RPMI8226 (cell line): Measurements from ENCODE around the gene PRKCA.
"Not testable (repeated sequence)": the region's sequence is repeated elsewhere in the genome, so short reads cannot be mapped to it uniquely, and the experiment has no call there.

Experiments
- DNase-seq: peaks from one replicate; pipeline ENCODE4 v3.0.0-alpha.2; 2015

The PRKCA gene

GRCh38 chr17:66292353-66292752, 10.1 kb upstream of the PRKCA start:
- DNase-seq, result no peak

DNA sequence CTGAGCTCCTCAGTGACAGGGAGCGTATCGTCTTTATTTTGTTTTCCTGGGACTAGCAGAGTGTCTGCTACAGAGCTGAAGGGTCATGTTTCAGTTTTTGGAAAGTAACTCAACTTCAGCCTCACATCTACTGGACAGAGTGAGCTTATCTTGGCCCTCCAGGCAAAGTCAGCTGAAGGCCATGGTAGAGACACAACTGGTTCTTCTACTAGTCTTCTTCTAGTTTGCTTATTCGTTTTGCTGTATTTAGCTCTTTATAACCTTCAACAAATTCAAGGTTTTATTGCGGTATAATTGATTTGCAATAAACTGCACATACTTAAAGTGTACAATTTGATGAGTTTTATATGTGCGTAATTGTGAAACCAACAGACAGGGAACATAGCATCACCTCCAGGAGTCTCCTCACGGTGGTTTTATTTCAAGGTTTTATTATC, 6.1 kb upstream of the PRKCA start:
- no peak for DNase-seq

- DNase-seq, result not testable (repeated sequence)
These were observed 5.0 kb upstream of the PRKCA start for GRCh38 chr17:66297443-66297842.

DNA sequence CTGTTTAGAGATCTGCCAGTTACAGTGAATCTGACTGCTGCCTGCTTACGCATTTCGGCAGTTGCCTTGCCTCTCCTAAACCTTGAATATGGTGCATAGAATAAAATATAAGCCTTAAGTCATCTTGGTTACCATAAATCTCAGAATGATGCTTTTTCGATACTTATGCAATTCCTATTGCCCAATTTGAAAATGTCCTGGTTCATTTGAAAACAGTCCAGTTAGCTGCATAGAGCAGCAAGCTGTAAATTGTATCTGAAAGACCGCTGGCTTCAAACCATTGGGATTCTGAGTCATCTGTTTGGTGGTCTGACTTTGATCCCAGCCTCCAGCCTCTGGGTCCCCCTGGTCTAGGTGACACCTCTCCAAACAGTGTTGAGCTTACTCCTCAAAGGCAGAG, 2.7 kb upstream of the PRKCA start:
- DNase-seq, result no peak

DNA sequence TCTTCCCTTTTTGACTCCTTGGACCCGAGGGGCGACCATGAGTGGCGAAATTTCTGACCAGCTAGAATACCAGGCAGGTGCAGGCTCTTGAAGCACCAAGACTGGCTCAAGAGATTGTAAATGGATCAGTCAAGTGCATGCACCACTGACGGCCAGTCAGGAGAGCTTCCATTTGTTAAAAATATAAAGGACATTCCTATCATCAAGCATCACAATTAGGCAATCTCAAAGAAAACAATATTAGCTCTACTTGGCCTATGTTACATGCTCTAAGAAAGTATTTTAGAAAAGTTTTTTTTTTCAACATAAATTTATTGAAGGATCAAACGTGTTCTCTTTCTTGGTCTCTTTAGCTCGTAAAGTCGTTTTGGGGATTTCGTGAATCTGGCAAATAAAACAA, 1.5 kb upstream of the PRKCA start:
- no peak for DNase-seq

DNA sequence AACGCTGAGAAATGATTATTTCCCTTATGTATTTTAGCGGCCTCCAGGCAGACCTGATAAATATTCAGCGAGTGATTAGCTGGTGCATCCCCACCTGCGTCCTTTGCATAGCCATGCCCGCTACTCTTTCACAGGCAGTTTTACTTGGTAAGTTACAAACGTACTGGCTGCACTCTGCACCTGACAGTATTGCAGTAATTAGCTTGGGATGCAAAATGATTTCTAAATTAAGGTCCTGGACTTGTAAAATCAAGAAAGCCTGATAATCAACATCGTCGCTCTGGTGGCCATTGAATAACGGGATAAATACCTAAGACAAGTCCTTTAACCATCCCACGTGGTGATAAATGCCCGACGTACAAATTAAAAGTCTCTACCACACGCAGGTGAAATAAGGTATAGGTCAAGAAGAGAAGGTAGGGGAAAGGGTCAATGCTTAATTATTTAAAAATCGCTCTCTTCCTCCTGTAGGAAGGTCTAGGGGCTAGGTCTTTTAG, 998 bp upstream of the PRKCA start:
- no peak for DNase-seq

GRCh38 chr17:66302761-66303626, 581 bp downstream of the PRKCA start:
- no peak for DNase-seq

DNA sequence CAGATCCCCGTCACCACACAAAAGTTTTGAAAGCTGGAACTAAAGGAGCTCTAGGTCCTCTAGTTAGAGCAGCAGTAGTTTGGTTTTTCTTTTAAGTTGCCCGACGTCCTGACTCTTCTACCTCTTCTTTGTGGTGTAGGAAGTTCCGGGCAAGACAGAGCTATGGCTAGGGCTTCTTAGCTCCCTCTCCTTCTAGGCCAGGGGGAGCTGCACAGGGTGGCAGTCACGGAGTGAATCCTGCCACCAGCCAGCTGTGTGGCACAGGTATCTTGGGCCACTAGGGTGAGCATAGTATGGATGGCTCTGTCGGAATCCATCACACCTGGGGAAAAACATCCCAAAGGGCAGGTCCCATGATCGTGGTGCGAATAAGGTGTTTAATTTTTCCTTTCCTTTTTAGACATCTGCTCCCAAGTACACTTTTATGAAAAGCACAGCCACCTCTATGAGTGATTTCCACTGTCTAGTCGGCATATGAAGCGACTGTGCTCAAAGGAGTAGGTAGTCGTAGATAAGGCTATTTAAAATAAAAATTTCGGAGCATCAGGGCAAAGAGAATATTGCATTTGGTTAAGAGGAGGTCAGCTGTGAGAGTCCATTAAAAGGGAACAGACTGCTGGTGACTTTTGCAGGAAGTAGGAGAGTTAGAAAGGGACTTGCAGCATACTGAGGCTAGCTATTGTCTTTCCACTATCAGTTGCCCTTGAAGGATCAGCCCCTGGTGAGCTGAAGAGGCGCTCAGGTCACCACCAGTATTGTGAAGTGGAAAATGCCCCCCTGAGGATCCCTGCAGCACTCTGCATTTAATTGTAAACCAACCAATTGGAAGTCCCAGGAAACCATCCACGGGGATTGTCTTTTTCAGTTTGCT, 2.1 kb downstream of the PRKCA start:
- no peak for DNase-seq

DNA sequence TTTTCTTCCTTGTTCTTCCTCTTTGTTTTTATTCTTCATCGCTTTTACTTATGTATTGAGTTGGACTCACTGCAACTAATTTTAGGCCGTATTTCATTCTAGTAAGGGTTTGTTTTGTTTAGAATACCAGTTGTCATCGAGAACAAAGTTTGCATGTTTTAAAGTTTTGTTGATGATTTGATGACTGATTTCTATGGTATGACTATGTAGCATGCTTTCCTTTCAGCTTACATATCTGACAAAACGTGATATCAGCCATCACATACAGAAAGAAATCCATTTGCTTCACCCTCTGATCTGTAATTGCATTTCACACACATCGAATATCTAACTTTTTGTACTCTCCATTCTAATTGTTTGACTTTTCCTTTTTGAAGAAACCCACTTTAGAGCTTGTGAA, 4.0 kb downstream of the PRKCA start:
- no peak for DNase-seq

DNA sequence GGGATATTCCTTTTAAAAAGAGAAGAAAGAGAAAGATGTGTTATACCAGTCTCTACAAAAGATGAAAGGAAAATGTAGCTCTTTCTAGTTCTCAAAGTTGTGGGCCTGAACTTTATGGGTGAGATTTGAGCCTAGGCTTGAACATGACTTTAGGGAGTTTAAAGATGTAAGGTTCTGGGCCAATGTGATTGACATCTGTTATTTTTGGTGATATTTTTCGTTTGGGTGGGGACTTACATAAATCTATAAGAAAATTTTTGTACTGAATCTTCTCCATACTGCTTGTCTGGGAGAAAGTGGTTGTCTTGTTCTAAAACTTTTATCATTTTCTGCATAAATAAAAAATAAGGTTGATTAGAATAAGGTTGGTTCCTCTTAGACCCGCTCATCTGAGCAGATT, 4.8 kb downstream of the PRKCA start:
- no peak for DNase-seq

DNA sequence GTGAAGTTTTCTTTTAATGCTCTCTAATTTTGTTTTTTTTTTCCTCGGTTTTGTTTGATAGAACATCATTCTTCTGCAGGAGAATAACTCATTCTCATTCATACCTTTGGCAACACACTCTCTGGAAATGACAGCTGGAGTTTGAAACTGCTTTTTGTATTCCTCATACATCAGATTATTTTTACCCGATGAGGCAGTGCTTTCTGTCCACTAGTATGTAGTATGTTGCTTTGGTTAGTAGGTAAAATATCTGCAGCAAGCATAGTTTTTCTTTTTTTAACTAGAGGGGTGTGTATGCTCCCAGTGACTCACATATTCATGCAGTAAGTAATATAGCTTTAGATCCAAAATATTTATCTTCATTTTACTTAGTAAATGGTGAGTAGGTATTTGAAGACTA, 6.4 kb downstream of the PRKCA start:
- no peak for DNase-seq

- DNase-seq, result no peak
These were observed 7.4 kb downstream of the PRKCA start for GRCh38 chr17:66309793-66310192.

GRCh38 chr17:66310528-66311148, 8.2 kb downstream of the PRKCA start:
- no peak for DNase-seq

DNA sequence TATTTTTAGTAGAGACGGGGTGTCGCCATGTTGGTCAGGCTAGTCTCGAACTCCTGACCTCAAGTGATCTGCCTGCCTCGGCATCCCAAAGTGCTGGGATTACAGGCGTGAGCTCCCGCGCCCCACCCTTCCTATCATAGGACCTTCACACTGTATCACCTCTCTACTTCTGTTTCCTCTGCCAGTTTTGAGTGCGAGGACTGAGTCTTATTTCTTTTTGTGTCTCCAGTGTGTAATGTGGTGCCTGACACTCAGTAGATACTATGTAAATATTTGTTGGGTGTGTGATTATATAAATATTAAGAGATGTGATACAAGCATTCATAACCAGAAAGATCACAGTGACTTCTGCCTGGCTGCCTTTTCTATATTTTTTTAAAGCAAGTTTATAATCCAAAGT, 10.5 kb downstream of the PRKCA start:
- no peak for DNase-seq

DNA sequence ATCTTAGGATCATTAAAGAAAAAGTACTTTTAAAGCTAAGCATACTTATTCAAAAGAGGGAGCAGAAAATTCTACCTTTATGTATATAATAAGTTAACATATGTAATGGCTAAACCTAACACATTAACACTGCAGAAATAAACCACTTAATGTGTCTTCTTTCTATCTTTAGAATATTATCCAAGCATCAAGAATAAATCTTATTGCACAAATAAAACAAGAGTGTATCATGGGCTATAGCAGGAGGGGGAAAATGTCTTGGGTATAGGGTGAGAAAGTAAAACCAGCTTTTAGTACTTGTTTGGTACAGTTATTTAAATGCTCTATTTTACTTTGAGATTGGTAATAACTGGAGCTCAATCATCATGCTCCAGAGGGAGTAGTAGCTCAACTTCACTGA, 10.9 kb downstream of the PRKCA start:
- DNase-seq, result no peak

DNA sequence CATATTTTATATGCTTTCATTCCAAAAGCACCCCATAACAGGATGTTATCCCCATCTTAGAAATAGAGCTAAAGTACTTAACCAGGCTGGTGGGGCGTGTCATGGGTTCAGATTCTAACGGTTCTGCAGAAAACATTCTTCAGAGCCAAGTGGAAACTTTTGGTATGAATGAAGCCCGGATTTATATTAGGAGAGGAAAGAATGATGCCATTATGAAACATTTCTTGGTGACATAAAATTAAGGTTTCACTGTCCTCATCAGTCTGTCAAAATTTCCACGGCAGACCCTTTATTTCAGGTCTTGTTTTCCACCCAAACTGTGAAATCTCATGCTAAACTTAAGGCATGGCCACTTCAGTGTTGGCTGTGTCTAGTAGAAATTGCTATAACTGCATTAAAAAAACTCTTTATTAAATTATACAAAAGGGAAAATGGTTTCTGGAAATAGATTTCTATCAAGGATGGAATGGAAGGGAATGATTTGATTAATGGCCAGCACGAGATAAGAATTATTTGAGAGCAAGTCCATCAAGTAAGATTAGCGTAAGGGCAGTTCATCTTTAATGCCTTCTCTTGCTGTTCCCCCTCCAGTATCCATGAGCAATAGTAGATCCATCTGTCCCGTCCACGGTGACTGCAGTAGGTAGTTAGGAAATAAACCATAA, 11.7 kb downstream of the PRKCA start:
- no peak for DNase-seq

GRCh38 chr17:66317629-66318028, 15.2 kb downstream of the PRKCA start:
- DNase-seq, result no peak

DNA sequence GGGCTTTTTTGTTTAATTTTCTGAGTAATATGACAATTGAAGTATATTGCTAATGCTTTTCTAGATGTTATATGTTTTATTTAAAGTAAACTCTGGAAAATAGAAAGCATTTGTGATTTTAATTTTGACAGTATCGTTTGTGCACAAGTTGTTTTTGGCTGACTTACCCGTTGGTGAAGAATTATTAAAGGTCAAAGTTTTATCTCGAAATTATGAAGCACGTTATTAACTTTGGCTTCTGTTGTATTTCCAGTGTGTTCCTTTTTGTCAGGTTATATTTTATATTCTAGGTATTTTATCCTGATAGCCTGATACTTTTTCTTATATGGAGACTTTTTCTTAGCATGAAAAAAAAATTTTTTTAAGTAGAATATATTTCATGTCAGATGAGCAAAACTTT, 16.8 kb downstream of the PRKCA start:
- no peak for DNase-seq

GRCh38 chr17:66322764-66323163, 20.4 kb downstream of the PRKCA start:
- no peak for DNase-seq

DNA sequence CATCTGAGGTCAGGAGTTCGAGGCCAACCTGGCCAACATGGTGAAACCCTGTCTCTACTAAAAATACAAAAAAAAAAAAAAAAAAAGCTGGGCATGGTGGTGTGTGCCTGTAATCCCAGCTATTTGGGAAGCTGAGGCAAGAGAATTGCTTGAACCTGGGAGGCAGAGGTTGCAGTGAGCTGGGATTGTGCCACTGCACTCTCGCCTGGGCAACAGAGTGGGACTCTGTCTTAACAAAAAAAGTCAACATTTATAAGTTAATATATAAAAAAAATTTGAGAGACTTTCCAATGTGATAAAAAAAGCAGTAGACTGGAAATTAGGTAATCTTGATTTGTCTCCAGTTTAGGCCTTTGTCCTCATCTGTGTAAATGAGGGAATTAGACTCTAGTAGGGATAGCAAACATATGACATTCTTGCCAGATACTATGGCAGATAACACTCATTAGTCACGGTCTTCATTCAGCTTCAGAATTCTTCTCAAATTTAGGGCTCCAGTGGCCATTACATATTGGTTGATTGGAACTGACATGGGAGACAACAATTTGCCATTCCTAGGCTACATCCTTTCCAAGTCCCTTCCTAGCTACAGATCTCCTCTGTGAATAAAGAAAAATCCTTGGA, 22.1 kb downstream of the PRKCA start:
- DNase-seq, result not testable (repeated sequence)

GRCh38 chr17:66326476-66327047, 24.1 kb downstream of the PRKCA start:
- DNase-seq, result no peak

GRCh38 chr17:66330646-66331037, 28.2 kb downstream of the PRKCA start:
- DNase-seq, result no peak
